Right kidney (tissue), 1 donor: ENCODE results near the gene NSUN6.
"Not testable (repeated sequence)": the region's sequence is repeated elsewhere in the genome, so short reads cannot be mapped to it uniquely, and the experiment has no call there.

Experiments used
- DNase-seq: peaks from one replicate; pipeline ENCODE4 v3.0.0-alpha.2; 2016

NSUN6 gene

DNA sequence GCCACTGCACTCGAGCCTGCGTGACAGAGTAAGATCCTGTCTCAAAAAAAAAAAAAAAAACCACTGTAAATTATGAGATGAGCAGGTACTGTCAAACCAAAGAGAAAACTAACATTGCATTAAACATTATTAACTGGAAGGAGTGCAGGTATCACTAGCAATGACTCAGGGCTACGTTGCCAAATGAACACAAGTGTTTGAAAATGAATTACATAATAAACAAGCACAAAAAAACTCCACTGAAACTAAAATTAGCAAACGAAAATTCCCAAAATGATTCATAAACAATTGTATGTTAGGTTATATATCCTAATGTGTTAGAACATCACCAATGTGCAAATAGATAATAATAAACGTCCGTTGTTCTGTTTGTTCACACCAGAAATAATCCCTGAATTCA is 42.8 kb downstream of the NSUN6 start:
- no peak for DNase-seq

DNA sequence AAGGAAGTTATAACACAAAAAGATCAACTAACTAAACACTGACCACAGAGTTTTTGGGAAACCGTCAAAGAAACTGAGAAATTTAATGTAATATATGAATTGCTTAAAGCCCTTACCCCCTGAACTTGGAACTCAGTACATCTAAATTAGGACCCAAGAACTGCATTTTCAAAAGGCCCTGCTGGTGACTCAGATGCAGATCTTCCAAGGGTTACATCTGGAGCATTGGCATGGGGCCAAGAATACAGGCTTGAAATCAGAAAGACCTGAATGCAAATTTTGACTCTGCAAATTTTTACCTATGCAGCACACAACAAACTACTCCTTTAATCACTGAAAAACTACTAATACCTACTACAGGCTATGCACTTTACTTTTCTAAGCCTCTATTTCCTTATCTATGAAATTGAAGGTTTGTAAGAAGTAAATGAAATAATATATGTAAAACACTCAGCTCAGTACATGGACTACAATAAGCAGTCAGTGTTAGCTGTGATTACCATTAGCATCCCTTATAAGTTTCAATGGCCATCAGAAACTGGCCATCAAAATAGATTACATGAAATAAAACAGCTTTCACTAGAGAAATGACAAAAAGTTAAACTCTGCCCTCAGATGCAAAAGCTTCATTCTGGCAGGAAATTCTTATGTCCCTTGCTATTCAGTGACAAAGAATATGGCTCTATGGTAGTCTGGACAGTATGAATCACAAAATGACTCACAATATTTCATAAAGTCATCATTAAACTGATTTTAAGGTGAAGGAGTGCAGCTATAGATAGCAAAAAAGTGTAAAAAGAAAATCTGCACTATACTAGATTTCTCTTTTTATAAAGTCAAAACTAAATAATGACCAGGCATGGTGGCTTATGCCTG is 43.6 kb downstream of the NSUN6 start:
- no peak for DNase-seq

DNA sequence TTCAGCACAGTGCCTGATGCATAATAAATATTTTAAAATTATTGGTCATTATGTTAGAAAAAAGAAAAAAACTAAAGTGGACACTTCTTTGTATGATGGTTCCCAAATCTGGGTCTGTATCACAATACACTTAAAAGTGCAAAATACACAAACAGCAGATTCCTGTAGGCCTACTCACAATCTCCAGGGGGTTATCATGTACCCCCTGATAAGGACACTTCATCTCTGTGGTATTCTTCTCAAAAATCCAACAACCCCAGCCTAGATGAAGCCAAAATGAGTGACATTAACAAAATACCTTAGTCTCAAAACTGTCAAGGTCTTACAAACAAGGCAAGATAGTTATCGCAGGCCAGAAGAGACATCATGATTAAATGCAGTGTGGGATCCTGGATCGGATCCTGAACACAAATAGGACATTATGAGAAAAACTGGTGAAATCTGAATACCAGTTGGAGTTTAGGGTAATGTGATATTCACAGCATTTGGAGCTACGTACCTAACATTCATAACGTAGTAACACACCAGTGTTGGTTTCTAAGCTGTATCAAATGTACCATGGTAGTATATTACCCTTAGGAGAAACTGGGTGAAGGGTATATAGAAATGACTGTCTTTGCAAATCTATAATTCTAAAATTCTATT is 45.2 kb downstream of the NSUN6 start:
- DNase-seq: no peak

DNA sequence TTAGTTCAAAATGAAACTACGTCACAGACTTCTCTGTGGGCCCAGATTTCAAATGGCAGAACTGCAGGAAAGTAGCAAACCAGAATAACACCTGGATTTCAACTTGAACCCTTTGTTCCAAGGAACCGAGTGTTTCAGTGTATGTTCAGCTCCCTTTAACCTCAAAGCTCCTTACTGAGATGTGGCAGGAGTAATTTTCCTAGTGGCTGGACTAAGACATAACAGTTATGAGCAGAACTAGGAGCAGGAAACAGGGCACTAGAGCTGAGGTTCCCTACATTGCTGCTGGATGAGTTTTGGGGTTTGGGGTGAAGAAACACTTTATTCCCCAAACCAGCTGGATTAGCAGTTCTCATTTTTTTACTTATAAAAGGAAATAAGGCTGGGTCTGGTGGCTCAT is 50.1 kb downstream of the NSUN6 start:
- no peak for DNase-seq

DNA sequence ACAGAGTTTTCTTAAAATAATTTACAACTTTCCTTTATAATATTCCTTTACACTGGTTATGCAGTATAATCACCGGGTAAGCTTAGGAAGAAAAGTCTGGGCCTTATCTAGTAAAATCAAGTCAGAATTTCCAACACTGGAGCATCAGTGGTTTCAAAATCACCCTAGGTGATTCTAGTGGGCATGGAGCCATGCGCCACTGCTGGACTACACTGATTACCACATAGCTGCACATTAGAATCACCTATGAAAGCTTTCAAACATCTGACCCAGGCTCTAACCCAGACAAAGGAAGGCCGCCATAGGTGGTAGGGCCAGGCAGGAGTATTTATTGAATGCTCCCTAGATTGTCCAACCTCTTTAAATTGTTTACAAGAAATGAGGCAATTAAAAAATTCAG is 52.0 kb downstream of the NSUN6 start:
- DNase-seq: no peak

DNA sequence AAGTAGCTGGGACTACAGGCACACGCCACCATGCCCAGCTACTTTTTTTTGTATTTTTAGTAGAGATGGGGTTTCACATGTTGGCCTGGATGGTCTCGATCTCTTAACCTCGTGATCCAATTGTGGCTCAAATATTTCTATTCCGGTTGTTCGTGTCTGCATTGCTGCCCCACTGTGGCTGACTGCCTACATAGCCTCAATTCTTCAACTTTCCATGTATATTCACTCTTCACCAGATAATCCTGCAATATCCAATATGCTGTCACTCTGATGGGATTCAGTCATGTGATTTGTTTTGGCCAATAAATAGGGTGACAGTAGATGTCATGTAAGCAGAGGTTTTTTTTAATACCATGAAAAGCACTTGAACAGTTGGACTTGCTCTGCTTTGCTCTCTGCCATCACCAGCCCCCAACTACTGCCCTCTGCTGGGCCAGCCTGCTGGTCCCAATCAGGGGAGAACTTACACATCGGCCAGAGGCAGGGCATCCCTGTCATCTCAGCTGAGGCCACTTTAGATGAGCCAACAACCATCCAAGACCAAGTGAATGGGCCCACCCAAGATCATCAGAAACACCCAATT is 56.7 kb downstream of the NSUN6 start:
- DNase-seq: no peak

DNA sequence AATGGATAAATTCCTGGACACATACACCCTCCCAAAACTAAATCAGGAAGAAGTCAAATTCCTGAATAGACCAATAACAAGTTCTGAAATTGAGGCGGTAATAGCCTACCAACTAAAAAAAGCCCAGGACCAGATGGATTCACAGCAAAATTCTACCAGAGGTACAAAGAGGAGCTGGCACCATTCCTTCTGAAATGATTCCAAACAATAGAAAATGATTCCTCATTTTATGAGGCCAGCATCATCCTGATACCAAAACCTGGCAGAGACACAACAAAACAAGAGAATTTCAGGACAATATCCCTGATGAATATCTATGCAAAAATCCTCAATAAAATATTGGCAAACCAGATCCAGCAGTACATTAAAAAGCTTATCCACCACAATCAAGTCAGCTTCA is 60.2 kb downstream of the NSUN6 start:
- DNase-seq: not testable (repeated sequence)

DNA sequence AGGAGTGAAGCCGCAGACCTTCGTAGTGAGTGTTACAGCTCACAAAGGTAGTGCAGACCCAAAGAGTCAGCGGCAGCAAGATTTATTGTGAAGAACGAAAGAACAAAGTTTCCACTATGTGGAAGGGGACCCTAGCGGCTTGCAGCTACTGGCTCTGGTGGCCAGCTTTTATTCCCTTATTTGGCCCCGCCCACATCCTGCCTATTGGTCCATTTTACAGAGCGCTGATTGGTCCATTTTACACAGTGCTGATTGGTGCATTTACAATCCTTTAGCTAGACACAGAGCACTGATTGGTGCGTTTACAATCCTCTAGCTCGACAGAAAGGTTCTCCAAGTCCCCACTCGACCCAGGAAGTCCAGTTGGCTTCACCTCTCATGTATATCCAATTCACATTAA is 64.8 kb downstream of the NSUN6 start:
- DNase-seq: not testable (repeated sequence)

DNA sequence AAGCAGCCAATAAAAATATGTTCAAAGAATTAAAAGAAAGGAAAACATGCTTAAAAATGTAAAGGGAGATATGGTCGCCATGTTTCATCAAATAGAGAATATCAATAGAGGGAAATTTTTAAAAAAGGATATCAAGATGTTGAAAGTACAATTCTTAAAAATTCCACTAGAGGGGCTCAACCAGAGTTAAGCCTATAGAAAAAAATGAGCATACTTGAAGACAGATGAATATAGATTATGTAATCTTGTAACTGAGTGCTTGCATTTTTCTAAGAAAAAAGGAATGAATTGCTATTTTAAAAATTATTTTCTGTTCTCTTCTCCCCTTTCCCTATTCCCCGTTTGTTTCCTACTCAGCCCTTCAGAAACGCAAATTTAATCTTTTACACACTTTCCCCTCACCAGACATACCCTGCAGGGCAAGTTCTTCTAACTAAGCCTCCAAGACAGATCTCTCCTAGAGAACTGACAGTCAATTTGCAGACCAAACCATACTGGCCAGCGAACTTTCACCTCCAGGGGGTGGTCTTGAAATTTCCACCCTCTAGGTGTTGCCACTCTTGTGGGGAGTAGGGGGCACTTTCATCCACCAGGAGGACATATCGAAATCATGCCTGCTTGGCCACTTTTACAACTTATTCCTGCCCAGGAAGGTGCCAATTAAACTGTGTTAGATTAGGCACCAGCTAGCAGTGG is 67.7 kb downstream of the NSUN6 start:
- no peak for DNase-seq

DNA sequence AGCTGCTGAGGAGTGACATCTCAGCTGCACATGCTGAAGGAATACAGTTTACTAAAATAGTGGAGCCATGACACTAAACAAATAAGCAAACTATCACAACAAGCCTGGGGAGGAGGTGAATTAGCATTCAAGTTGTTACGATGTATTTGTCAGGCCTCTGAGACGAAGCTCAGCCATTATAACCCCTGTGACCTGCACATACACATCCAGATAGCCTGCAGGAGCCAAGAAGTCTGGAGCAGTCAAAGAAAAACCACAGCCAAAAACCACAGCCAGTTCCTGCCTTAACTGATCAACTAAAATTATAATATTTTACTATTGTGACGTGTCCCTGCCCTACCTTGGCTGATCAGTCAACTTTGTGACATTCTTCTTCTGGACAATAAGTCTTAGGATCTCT is 68.6 kb downstream of the NSUN6 start:
- DNase-seq: no peak

DNA sequence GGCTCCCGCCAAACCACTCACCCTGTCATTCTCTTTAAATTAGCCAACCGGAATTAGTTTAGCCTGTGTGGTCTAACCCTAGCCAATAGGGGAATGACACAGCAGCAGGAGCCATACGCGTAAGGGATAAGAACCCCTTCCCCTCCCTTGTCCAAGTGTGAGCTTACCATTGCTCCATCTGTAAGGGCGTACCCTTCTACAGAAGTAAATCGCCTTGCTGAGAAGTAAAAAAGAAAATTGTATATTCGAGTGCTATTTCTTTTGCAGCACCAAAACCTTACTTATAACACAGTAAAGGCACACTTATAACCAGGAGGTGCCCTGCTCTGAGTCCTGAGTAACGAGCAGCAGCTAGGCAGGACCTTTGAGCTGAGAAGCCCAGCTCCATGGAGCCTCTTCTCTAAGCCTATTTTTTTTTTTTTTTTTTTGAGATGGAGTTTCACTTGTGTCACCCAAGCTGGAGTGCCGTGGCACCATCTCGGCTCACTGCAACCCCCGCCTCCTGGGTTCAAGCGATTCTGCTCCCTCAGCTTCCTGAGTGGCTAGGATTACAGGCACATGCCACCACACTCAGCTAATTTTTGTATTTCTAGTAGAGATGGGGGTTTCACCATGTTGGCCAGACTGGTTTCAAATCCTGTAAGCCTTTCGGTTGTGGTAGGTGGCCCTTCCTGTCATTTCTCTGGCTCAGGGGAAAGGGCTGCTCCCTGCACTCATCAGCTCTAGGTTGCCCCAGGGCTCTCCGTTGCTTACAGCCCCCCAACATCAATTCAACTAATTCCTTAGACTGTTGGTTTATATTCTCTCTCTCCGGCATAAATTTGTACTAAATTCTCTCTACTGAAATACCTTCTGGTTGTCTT is 73.3 kb downstream of the NSUN6 start:
- no peak for DNase-seq

DNA sequence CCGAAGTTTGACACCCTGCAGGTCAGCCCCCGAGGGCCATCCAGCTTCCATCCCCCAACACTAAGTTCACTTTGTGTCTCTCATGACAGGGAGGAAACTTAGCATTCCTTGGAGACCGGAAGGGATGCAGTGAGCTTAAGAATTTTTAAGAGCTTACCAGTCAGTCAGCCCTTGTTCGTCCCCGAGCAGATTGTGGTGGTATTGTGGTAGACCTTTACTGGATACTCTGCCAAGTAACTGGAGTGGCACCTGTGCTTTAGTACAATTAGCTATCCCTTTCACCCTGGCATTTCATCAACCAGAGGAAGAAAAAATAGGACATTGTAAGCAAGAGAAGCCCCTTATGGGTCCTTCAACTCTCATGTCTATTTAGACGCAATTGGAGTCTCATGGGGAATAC is 74.8 kb downstream of the NSUN6 start:
- DNase-seq: no peak

DNA sequence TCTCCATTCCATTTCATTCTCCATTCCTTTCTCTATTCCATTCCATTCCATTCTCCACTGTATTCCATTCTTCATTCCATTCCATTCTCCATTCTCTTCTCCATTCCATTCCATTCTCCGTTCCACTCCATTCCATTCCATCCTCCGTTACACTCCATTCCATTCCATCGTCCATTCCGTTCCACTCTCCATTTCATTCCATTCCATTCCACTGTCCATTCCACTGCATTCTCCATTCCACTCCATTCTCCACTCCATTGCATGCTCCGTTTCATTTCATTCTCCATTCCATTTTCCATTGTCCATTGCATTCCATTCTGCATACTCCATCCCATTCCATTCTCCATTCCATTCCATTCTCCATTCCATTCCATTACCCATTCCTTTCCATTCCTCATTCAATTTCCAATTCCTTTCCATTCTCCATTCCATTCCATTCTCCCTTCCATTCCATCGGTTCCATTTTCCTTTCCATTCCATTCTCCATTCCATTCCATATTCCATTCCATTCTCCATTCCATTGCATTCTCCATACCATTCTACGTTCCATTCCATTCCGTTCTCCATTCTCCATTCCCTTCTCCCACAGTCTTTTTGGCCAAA is 78.3 kb downstream of the NSUN6 start:
- no peak for DNase-seq

DNA sequence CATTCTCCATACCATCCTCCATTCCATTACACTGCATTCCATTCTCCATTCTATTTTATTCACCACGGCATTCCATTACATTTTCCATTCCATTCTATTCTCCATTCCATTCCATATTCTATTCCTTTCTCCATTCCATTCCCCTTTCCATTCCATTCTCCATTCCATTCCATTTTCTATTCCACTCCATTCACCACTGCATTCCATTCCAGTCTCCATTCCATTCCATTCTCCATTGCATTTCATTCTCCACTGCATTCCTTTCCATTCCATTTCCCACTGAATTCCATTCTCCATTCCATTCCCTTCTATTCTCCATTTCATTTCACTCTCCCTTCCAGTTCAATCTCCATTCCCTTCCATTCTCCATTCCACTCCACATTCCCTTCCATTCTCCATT is 79.6 kb downstream of the NSUN6 start:
- no peak for DNase-seq

DNA sequence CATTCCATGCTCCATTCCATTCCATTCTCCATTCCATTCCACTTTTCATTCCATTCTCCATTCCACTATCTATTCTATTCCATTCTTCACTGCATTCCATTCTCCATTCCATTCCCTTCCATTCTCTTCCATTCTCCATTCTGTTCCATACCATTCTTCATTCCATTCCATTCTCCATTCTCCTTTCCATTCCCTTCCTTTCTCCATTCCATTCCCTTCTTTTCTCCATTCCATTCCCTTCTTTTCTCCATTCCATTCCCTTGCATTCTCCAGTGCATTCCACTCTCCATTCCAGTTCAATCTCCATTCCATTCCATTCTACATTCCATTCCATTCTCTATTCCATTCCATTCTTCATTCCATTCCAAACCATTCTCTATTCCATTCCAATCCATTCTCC is 80.3 kb downstream of the NSUN6 start:
- DNase-seq: no peak

DNA sequence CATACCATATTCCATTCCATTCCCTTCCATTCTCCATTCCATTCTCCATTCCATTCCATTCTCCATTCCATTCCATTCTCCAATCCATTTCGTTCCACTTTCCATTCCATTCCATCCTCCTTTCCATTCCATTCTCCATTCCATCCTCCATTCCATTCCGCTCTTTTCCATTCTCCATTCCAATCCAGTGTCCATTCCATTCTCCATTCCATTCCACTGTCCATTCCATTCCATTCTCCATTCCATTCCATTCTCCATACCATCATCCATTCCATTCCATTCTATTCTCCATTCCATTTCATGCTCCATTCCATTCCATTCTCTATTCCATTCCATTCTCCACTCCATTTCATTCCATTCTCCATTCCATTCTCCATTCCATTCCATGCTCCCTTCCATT is 81.0 kb downstream of the NSUN6 start:
- not testable (repeated sequence) for DNase-seq

DNA sequence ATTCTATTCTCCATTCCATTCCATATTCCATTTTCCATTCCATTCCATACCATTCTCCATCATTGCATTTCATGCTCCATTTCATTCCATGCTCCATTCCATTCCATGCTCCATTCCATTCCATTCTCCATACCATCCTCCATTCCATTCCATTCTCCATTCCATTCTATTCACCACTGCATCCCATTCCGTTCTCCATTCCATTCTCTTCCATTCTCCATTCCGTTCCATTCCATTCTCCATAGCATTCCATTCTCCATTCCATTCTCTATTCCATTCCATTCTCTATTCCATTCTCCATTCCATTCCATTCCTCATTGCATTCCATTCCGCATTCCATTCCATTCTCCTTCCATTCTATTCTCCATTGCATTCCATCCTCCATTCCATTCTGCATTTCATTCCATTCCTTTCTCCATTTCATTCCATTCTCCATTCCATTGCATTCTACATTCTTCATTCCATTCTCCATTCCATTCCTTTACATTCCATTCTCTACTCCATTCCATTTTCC is 84.0 kb downstream of the NSUN6 start:
- no peak for DNase-seq

DNA sequence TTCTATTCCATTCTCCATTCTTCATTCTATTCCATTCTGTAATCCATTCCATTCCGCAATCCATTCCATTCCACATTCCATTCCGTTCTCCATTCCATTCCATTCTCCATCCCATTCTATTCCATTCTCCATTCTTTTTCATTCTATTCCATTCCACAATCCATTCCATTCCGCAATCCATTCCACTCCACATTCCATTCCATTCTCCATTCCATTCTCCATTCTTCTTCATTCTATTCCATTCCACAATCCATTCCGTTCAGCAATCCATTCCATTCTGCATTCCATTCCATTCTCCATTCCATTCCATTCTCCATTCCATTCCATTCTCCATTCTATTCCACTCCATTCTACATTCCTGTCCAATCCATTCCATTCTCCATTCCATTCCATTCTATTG is 85.2 kb downstream of the NSUN6 start:
- no peak for DNase-seq

DNA sequence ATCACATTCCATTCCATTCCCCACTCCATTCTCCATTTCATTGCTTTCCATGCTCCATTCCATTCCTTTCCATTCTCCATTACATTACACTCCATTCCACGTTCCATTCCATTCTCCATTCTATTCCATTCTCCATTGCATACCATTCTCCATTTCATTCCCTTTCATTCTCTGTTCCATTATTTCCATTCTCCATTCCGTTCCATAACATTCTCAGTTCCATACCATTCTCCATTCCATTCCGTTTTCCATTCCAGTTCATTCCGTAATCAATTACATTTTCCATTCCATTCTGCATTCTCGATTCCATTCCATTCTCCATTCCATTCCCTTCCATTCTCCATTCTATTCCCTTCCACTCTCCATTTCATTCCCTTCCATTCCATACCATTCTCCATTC is 86.4 kb downstream of the NSUN6 start:
- no peak for DNase-seq

DNA sequence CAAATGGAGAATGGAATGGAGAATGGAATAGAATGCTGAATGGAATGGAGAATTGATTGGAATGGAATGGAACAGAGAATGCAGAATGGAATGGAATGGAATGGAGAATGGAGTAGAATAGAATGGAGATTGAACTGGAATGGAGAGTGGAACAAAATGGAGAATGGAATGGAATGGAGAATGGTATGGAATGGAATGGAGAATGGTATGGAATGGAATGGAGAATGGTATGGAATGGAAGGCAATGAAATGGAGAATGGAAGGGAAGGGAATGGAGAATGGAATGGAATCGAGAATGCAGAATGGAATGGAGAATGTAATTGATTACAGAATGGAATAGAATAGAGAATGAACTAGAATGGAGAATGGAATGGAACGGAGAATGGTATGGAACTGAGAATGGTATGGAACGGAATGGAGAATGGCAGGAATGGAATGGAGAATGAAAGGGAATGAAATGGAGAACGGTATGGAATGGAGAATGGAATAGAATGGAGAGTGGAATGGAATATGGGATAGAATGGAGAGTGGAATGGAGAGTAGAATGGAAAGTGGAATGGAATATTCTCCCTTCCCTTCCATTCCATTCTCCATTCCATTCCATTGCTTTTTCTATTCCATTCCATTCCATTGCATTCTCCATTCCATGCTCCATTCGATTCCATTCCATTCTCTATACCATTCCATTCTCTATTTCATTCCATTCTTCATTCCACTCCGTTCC is 88.2 kb downstream of the NSUN6 start:
- DNase-seq: no peak
